K562 (cell line): ENCODE results near the gene ARHGAP42. TPM values are rescaled to one million over a fixed set of nuclear protein-coding genes. Genes with fewer than 3 reads are reported as not detected.

Source experiments
- ATAC-seq: fragments of 200-7000 bp; cut with Tn5 transposase; 3 replicates; pipeline ENCODE4 v1.9.1; 2020; ENCODE audit warnings: moderate library complexity
- BruUV-seq: library from RNA; stranded (reverse); fragments of 400-500 nt; replicated peaks from 2 replicates; lab custom pipeline; 2021; lab: Mats Ljungman, UMichigan
- CTCF ChIA-PET: fragments of 300-600 bp; formaldehyde crosslinking; extraction: SDS; loops from one replicate; lab custom pipeline; 2021; ENCODE audit warnings: low intra/inter-chr PET ratio; lab: Yijun Ruan, JAX
- POLR2A ChIA-PET: fragments of 300-600, 350-650 bp; sonication (Branson Sonifier 250); formaldehyde crosslinking; extraction: SDS; loops from one replicate; lab custom pipeline; 2021; ENCODE audit warnings: antibody characterized with exemption, inconsistent platforms; lab: Yijun Ruan, JAX
- DNase-seq, 4 experiments: peaks; one replicate each; pipeline versions ENCODE4 v3.0.0 to v3.0.0-alpha.2; 2011 to 2018; ENCODE audit warnings: low spot score in 3 of 4, mixed read lengths in 3 of 4; ENCODE audit errors: extremely low read depth in 1 of 4
- FAIRE-seq: peaks from 2 replicates; lab custom pipeline; 2011; peaks lifted over from hg19 to GRCh38; lab: Jason Lieb, UNC
- H2AFZ ChIP-seq: 2 replicates; pipeline ENCODE4 v1.6.0; 2011; ENCODE audit warnings: low read depth, low read length, control low read depth, inconsistent platforms
- H3K27ac ChIP-seq: fragments of 200-600 bp; 3 replicates; pipeline ENCODE4 v1.8.0; 2011; ENCODE audit warnings: low read depth, mild to moderate bottlenecking, control low read depth, inconsistent platforms, low read length, moderate library complexity, mixed read lengths; ENCODE audit errors: extremely low read depth
- H3K27me3 ChIP-seq, 2 experiments: fragments of 300-600 bp in 1 of 2; 2 replicates in 1 of 2; 3 replicates in 1 of 2; pipeline versions ENCODE4 v1.6.0 to v1.8.0; 2011; ENCODE audit warnings: inconsistent platforms in 2 of 2, low read length in 2 of 2, mild to moderate bottlenecking in 1 of 2, mixed read lengths in 1 of 2, moderate library complexity in 1 of 2; ENCODE audit not compliant: control insufficient read depth in 2 of 2, insufficient read depth in 2 of 2
- H3K36me3 ChIP-seq: fragments of 300-600 bp; 3 replicates; pipeline ENCODE4 v1.8.0; 2011; ENCODE audit warnings: mild to moderate bottlenecking, low read length, inconsistent platforms; ENCODE audit not compliant: control insufficient read depth, insufficient read depth
- H3K4me1 ChIP-seq, 2 experiments: fragments of 200-600 bp in 1 of 2; replicated peaks in 1 of 2; 2 replicates in 1 of 2; 3 replicates in 1 of 2; pipeline versions ENCODE4 v1.5.1 to v1.8.0; 2011; ENCODE audit warnings: inconsistent platforms in 2 of 2, low read length in 2 of 2, mild to moderate bottlenecking in 1 of 2, mixed read lengths in 1 of 2, moderate library complexity in 1 of 2; ENCODE audit not compliant: control insufficient read depth in 2 of 2, insufficient read depth in 2 of 2
- H3K4me2 ChIP-seq: 2 replicates; pipeline ENCODE4 v1.6.1; 2011; ENCODE audit warnings: low read length, control low read depth, inconsistent platforms, mixed read lengths; ENCODE audit not compliant: insufficient read depth
- H3K4me3 ChIP-seq: fragments of 200-600 bp; sonication (generic), shearing (Covaris generic); 2 replicates; pipeline ENCODE4 v1.5.1; 2016; ENCODE audit warnings: control low read depth, inconsistent platforms
- H3K79me2 ChIP-seq: fragments of 200-600 bp; 3 replicates; pipeline ENCODE4 v1.8.0; 2011; ENCODE audit warnings: low read length, inconsistent platforms; ENCODE audit not compliant: control insufficient read depth, insufficient read depth
- H3K9ac ChIP-seq, 2 experiments: 2 replicates each; pipeline versions ENCODE4 v1.6.0 to v1.6.1; 2011; ENCODE audit warnings: low read depth in 2 of 2, low read length in 2 of 2, control low read depth in 1 of 2, inconsistent platforms in 1 of 2, mild to moderate bottlenecking in 1 of 2, mixed read lengths in 1 of 2; ENCODE audit not compliant: insufficient read depth in 1 of 2
- H3K9me1 ChIP-seq: one replicate; pipeline ENCODE4 v1.6.0; 2011; ENCODE audit warnings: inconsistent platforms, mild to moderate bottlenecking, low read length, moderate library complexity; ENCODE audit not compliant: control insufficient read depth, insufficient read depth
- H3K9me3 ChIP-seq: replicated peaks from 2 replicates; pipeline ENCODE4 v1.5.1; 2011; ENCODE audit warnings: low read depth, low read length, inconsistent platforms; ENCODE audit not compliant: control insufficient read depth, insufficient read depth
- H4K20me1 ChIP-seq: replicated peaks from 2 replicates; pipeline ENCODE4 v1.6.1; 2011; ENCODE audit warnings: low read length, inconsistent platforms, mixed read lengths; ENCODE audit not compliant: control insufficient read depth, insufficient read depth
- CBX1 ChIP-seq: sonication (generic); IDR thresholded peaks from 2 replicates; pipeline ENCODE4 v1.6.1; 2016; ENCODE audit warnings: antibody characterized with exemption, low read depth, mild to moderate bottlenecking
- CREB3 ChIP-seq: fragments of 450-650 bp; conservative IDR thresholded peaks from 2 replicates; pipeline ENCODE4 v1.6.1; 2016; ENCODE audit warnings: missing genetic modification characterization, low read depth, mild to moderate bottlenecking, missing compliant biosample characterization, moderate library complexity
- HMGN3 ChIP-seq: IDR thresholded peaks from 2 replicates; pipeline ENCODE4 v1.6.1; 2011; ENCODE audit warnings: borderline replicate concordance, low read depth, mild to moderate bottlenecking, mixed read lengths, low read length; ENCODE audit not compliant: insufficient read length; ENCODE audit errors: extremely low read depth
- JUN ChIP-seq, 2 experiments: sonication (generic) in 1 of 2; formaldehyde crosslinking in 1 of 2; IDR thresholded peaks; 2 replicates each; pipeline versions ENCODE4 v1.6.1 to v1.8.0; 2012 to 2022; ENCODE audit warnings: borderline replicate concordance in 2 of 2, mild to moderate bottlenecking in 2 of 2, improper control_type of control experiment in 1 of 2, low read depth in 1 of 2, low read length in 1 of 2, missing genetic modification reagents in 1 of 2
- RCOR1 ChIP-seq, 2 experiments: IDR thresholded peaks; 2 replicates each; pipeline ENCODE4 v1.6.1; 2012; ENCODE audit warnings: low read depth in 2 of 2, low read length in 2 of 2, borderline replicate concordance in 1 of 2, improper control_type of control experiment in 1 of 2
- SMARCC2 ChIP-seq: fragments of 450-650 bp; IDR thresholded peaks from 2 replicates; pipeline ENCODE4 v1.6.1; 2017; ENCODE audit warnings: antibody characterized with exemption, moderate library complexity, mild to moderate bottlenecking, low read depth
- TEAD1 ChIP-seq, 2 experiments: fragments of 450-650 bp in 1 of 2; sonication (generic) in 1 of 2; formaldehyde crosslinking; IDR thresholded peaks; 2 replicates each; pipeline versions ENCODE4 v1.4.0 to v1.8.0; 2020 to 2022; ENCODE audit warnings: mild to moderate bottlenecking in 2 of 2, missing genetic modification reagents in 1 of 2
- VEZF1 ChIP-seq: fragments of 200-800 bp; sonication (Bioruptor generic); IDR thresholded peaks from 2 replicates; pipeline ENCODE4 v1.6.1; 2017; ENCODE audit warnings: missing genetic modification characterization, missing compliant biosample characterization
- XRCC4 ChIP-seq: IDR thresholded peaks from one replicate; pipeline ENCODE4 v1.6.1; 2011; ENCODE audit not compliant: insufficient read depth, insufficient read length; ENCODE audit errors: extremely low read depth
- ZNF174 ChIP-seq: fragments of 250-450 bp; sonication (Bioruptor Pico); IDR thresholded peaks from 2 replicates; pipeline ENCODE4 v1.4.0; 2020; ENCODE audit warnings: mild to moderate bottlenecking
- WGBS: fragments of 100-300 bp; shearing (Covaris generic); methylation state at CpG from one replicate; pipeline ENCODE4 v1.1.6; 2016; ENCODE audit warnings: low coverage, mixed read lengths; ENCODE audit not compliant: insufficient coverage; ENCODE audit errors: missing lambda C conversion rate; 5-methylcytosine and 5-hydroxymethylcytosine counted together
- in situ Hi-C: fragments of 300-500 bp; cut with MboI; formaldehyde crosslinking; loops from 4 replicates; pipeline ENCODE4 v1.15.0; 2018; ENCODE audit warnings: inconsistent platforms, mixed read lengths
- intact Hi-C: fragments of 100-400 bp; cut with micrococcal nuclease; formaldehyde crosslinking; loops from 2 replicates; pipeline ENCODE4 v1.14.2; 2022
- polyA plus RNA-seq, 8 experiments: library from polyadenylated mRNA; depleted of rRNA in 4 of 8; stranded (reverse) in 5 of 8; unstranded in 3 of 8; fragments of >200 nt; fragmentation: Nextera tagmentation in 2 of 8; fragmentation: Illumina TruSeq in 1 of 8; extraction: Ambion mirVana in 2 of 8; extraction: Trizol in 1 of 8; gene quantifications; 2 replicates each; pipeline versions ENCODE4 v1.2.1 to v1.2.3, GENCODE V29; 2011 to 2014; ENCODE audit warnings: inconsistent platforms in 1 of 8, missing spikeins in 1 of 8
- total RNA-seq, 7 experiments: library from RNA; depleted of rRNA in 6 of 7; stranded (reverse); fragments of >200 nt in 6 of 7; fragmentation: Illumina TruSeq in 2 of 7; extraction: Trizol in 2 of 7; gene quantifications; 2 replicates each; pipeline versions ENCODE4 v1.2.1 to v1.2.3, GENCODE V29; 2011 to 2021; ENCODE audit warnings: low replicate concordance in 1 of 7

The ARHGAP42 gene
- total and polyA plus RNA-seq, 9 of the 15 experiments (the other 6 are each of a cell fraction or from before 2014, with no cell fraction given) = 0.95 to 6.1 (median 2.4) TPM

DNA sequence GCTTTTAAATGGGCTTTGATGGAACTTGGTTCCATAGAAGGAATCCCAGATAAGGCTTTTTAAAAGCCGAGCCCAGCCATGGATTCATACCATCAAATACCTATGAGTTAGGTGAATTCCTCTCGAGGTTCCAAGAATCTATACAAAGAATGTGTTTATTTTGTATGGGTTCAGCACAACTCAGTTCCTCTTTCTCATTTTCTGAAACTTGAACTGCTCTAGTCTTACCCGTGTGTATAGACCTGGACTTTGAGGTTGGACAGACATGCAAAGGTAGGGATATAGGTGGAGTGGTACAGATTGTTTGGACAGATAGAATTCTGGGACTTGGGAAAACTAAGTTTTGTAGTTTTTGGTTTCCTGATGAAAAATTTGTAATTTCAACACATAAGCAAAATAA, 344.6 kb downstream of the ARHGAP42 start:
- H3K9me1 ChIP-seq = no peaks in the 10 kb centered on the region
- H3K4me1 ChIP-seq = no peaks in the 10 kb centered on the region
- no peak overlapping the region for H3K27ac ChIP-seq
- 19% methylated on average over 3 of the region's 3 CpGs for WGBS
- H3K27me3 ChIP-seq = no peaks in the 10 kb centered on the region
- ChIA-PET POLR2A (no interaction called here), CTCF (no interaction called here)
- no peak overlapping the region for H3K4me3 ChIP-seq
- H3K4me2 ChIP-seq = no peak overlapping the region
- H4K20me1 ChIP-seq = no peaks in the 10 kb centered on the region
- ATAC-seq (no peak), FAIRE-seq (no peak), DNase-seq (no peak)
- H3K79me2 ChIP-seq = no peaks in the 10 kb centered on the region
- intact Hi-C loops = no loop called here
- H3K36me3 ChIP-seq = no peaks in the 10 kb centered on the region
- in situ Hi-C loops = no loop called here
- no peak overlapping the region for H2AFZ ChIP-seq
- no peak overlapping the region for H3K9ac ChIP-seq
- no TSS peak for BruUV-seq
- TF ChIP-seq HMGN3 (no peak), ZNF174 (no peak), CREB3 (tag) (no peak), SMARCC2 (no peak), CBX1 (no peak), XRCC4 (no peak), VEZF1 (CRISPR knock-in tag) (no peak), RCOR1 (IDR thresholded peaks at IDR 0.05; ENCODE audit: borderline replicate concordance in 1 of 2, low read depth in 2 of 2, low read length in 2 of 2) (no peak), JUN (IDR thresholded peaks at IDR 0.05; ENCODE audit: borderline replicate concordance, low read depth, low read length) (no peak), JUN (CRISPR knock-in tag; IDR thresholded peaks at IDR 0.05; ENCODE audit: borderline replicate concordance) (no peak), TEAD1 (CRISPR knock-in tag; IDR thresholded peaks at IDR 0.05) (no peak)
- H3K9me3 ChIP-seq = no peaks in the 10 kb centered on the region
